IMR-90 (cell line): ENCODE results near the gene PTPRN2. TPM values are rescaled to one million over a fixed set of nuclear protein-coding genes. Genes with fewer than 3 reads are reported as not detected.

Experiments
- ATAC-seq: fragments of 200-7000 bp; cut with Tn5 transposase; 2 replicates; pipeline ENCODE4 v1.9.1; 2020; ENCODE audit warnings: low read depth, mild to moderate bottlenecking, moderate library complexity
- BruUV-seq: library from RNA; stranded (reverse); fragments of 400-500 nt; replicated peaks from 2 replicates; lab custom pipeline; 2021; lab: Mats Ljungman, UMichigan
- CTCF ChIA-PET: fragments of 300-600 bp; formaldehyde crosslinking; extraction: SDS; loops from one replicate; lab custom pipeline; 2021; ENCODE audit warnings: antibody characterized with exemption; lab: Yijun Ruan, JAX
- POLR2A ChIA-PET: fragments of 300-600 bp; sonication (Branson Sonifier 250); formaldehyde crosslinking; loops from one replicate; lab custom pipeline; 2022; ENCODE audit warnings: antibody characterized with exemption; ENCODE audit not compliant: unreplicated experiment; lab: Charles Lee
- DNase-seq: peaks from one replicate; pipeline ENCODE4 v3.0.0; 2013
- H2AFZ ChIP-seq: replicated peaks from 2 replicates; pipeline ENCODE3; 2013; ENCODE audit warnings: low read length, mild to moderate bottlenecking; ENCODE audit not compliant: poor library complexity
- H2AK5ac ChIP-seq: 2 replicates; pipeline ENCODE4 v1.6.1; 2013; ENCODE audit warnings: low read depth, low read length, inconsistent platforms
- H2AK9ac ChIP-seq: replicated peaks from 2 replicates; pipeline ENCODE3; 2013; ENCODE audit warnings: mild to moderate bottlenecking, low read depth, low read length, moderate library complexity; ENCODE audit not compliant: poor library complexity
- H2BK120ac ChIP-seq: 2 replicates; pipeline ENCODE4 v1.6.1; 2013; ENCODE audit warnings: low read depth, low read length, inconsistent platforms
- H2BK15ac ChIP-seq: 3 replicates; pipeline ENCODE4 v1.6.1; 2013; ENCODE audit warnings: low read depth, low read length, inconsistent platforms
- H2BK20ac ChIP-seq: 2 replicates; pipeline ENCODE4 v1.6.1; 2013; ENCODE audit warnings: low read depth, mild to moderate bottlenecking, inconsistent platforms, low read length, moderate library complexity
- H2BK5ac ChIP-seq: 2 replicates; pipeline ENCODE4 v1.6.1; 2013; ENCODE audit warnings: mild to moderate bottlenecking, low read depth, low read length, inconsistent platforms; ENCODE audit not compliant: poor library complexity, severe bottlenecking
- H3K14ac ChIP-seq: replicated peaks from 2 replicates; pipeline ENCODE4 v1.6.1; 2013; ENCODE audit warnings: low read depth, low read length, inconsistent platforms
- H3K18ac ChIP-seq: 2 replicates; pipeline ENCODE4 v1.6.1; 2013; ENCODE audit warnings: low read depth, low read length, control low read depth
- H3K23ac ChIP-seq: 2 replicates; pipeline ENCODE4 v1.6.1; 2013; ENCODE audit warnings: low read depth, low read length, inconsistent platforms
- H3K27ac ChIP-seq: 2 replicates; pipeline ENCODE4 v1.5.1; 2013; ENCODE audit warnings: mild to moderate bottlenecking, control low read depth, low read length; ENCODE audit not compliant: insufficient read depth
- H3K27me3 ChIP-seq: 2 replicates; pipeline ENCODE4 v1.6.1; 2013; ENCODE audit warnings: low read length; ENCODE audit not compliant: control insufficient read depth, insufficient read depth
- H3K36me3 ChIP-seq: 2 replicates; pipeline ENCODE4 v1.6.1; 2013; ENCODE audit warnings: low read length, mixed read lengths; ENCODE audit not compliant: control insufficient read depth, insufficient read depth
- H3K4ac ChIP-seq: 2 replicates; pipeline ENCODE4 v1.6.1; 2013; ENCODE audit warnings: low read depth, low read length, inconsistent platforms
- H3K4me1 ChIP-seq: 2 replicates; pipeline ENCODE4 v1.6.1; 2013; ENCODE audit warnings: low read length, mixed read lengths; ENCODE audit not compliant: control insufficient read depth, insufficient read depth
- H3K4me2 ChIP-seq: 2 replicates; pipeline ENCODE4 v1.6.1; 2013; ENCODE audit warnings: low read depth, mild to moderate bottlenecking, control low read depth, low read length, moderate library complexity
- H3K4me3 ChIP-seq: 2 replicates; pipeline ENCODE4 v1.5.1; 2013; ENCODE audit warnings: low read depth, mild to moderate bottlenecking, control low read depth, low read length, moderate library complexity; ENCODE audit not compliant: insufficient read depth
- H3K56ac ChIP-seq: 2 replicates; pipeline ENCODE4 v1.6.1; 2013; ENCODE audit warnings: low read length, inconsistent platforms; ENCODE audit not compliant: insufficient read depth; ENCODE audit errors: extremely low read depth
- H3K79me1 ChIP-seq, 2 experiments: 2 replicates each; pipeline ENCODE4 v1.6.1; 2013; ENCODE audit warnings: low read length in 2 of 2, inconsistent platforms in 1 of 2, low read depth in 1 of 2
- H3K9ac ChIP-seq: 2 replicates; pipeline ENCODE4 v1.6.1; 2013; ENCODE audit warnings: low read depth, low read length, control low read depth
- H3K9me1 ChIP-seq: 2 replicates; pipeline ENCODE4 v1.6.1; 2013; ENCODE audit warnings: low read length, inconsistent platforms; ENCODE audit not compliant: insufficient read depth
- H3K9me3 ChIP-seq: 2 replicates; pipeline ENCODE4 v1.6.1; 2013; ENCODE audit warnings: low read length; ENCODE audit not compliant: control insufficient read depth, insufficient read depth
- H4K20me1 ChIP-seq: 2 replicates; pipeline ENCODE4 v1.6.1; 2013; ENCODE audit warnings: low read length, inconsistent platforms; ENCODE audit not compliant: insufficient read depth
- H4K5ac ChIP-seq: 2 replicates; pipeline ENCODE4 v1.6.1; 2013; ENCODE audit warnings: mild to moderate bottlenecking, low read depth, low read length, control low read depth
- H4K8ac ChIP-seq, 2 experiments: 2 replicates each; pipeline ENCODE4 v1.6.1; 2013; ENCODE audit warnings: low read depth in 2 of 2, low read length in 2 of 2, control low read depth in 1 of 2, inconsistent platforms in 1 of 2
- H4K91ac ChIP-seq: 2 replicates; pipeline ENCODE4 v1.6.1; 2013; ENCODE audit warnings: low read depth, low read length, inconsistent platforms; ENCODE audit not compliant: insufficient read depth
- BHLHE40 ChIP-seq: fragments of 150-350 bp; IDR thresholded peaks from 2 replicates; pipeline ENCODE4 v1.6.1; 2016; ENCODE audit warnings: mild to moderate bottlenecking, low read depth, low read length
- CEBPB ChIP-seq: IDR thresholded peaks from 2 replicates; pipeline ENCODE4 v1.6.1; 2012; ENCODE audit warnings: low read depth, low read length, improper control_type of control experiment
- ELK1 ChIP-seq: fragments of 150-350 bp; IDR thresholded peaks from 2 replicates; pipeline ENCODE4 v1.6.1; 2016; ENCODE audit warnings: low read depth, mild to moderate bottlenecking, low read length, moderate library complexity, borderline replicate concordance
- MAFK ChIP-seq: IDR thresholded peaks from 2 replicates; pipeline ENCODE4 v1.6.1; 2012; ENCODE audit warnings: low read depth, low read length, improper control_type of control experiment
- MXI1 ChIP-seq: IDR thresholded peaks from 2 replicates; pipeline ENCODE4 v1.6.1; 2012; ENCODE audit warnings: low read depth, mild to moderate bottlenecking, low read length, moderate library complexity, borderline replicate concordance
- POLR2A ChIP-seq: IDR thresholded peaks from 2 replicates; pipeline ENCODE4 v1.6.1; 2012; ENCODE audit warnings: mild to moderate bottlenecking, low read depth, low read length
- RAD21 ChIP-seq: IDR thresholded peaks from 2 replicates; pipeline ENCODE4 v1.6.1; 2012; ENCODE audit warnings: low read length, improper control_type of control experiment
- RFX5 ChIP-seq: IDR thresholded peaks from 2 replicates; pipeline ENCODE4 v1.8.0; 2012; ENCODE audit warnings: low read depth, mild to moderate bottlenecking, low read length, moderate library complexity
- USF2 ChIP-seq: fragments of 150-350 bp; IDR thresholded peaks from 2 replicates; pipeline ENCODE4 v1.6.1; 2017; ENCODE audit warnings: mild to moderate bottlenecking, antibody characterized with exemption, low read length, low read depth
- WGBS, 2 experiments: methylation state at CpG; one replicate each; pipeline versions ENCODE4 v1.1.5 to v1.1.7; 2013; ENCODE audit warnings: missing lambda C conversion rate in 2 of 2; ENCODE audit not compliant: insufficient read length in 1 of 2; ENCODE audit errors: extremely low coverage in 2 of 2; 5-methylcytosine and 5-hydroxymethylcytosine counted together
- dilution Hi-C: fragments of 300-500 bp; cut with HindIII; formaldehyde crosslinking; loops from one replicate; pipeline ENCODE4 v1.14.3; 2018; ENCODE audit warnings: low sequenced_read_pairs; ENCODE audit not compliant: unreplicated experiment
- in situ Hi-C: fragments of 300-500 bp; cut with MboI; formaldehyde crosslinking; loops from 3 replicates; pipeline ENCODE4 v1.14.3; 2019; ENCODE audit warnings: low sequenced_read_pairs, inconsistent platforms, mixed read lengths
- intact Hi-C: fragments of 100-400 bp; cut with micrococcal nuclease; formaldehyde crosslinking; loops from 2 replicates; pipeline ENCODE4 v1.10.0; 2022
- polyA plus RNA-seq, 3 experiments: library from polyadenylated mRNA; depleted of rRNA; stranded (reverse); fragments of >200 nt; gene quantifications; 2 replicates each; pipeline ENCODE4 v1.2.3, GENCODE V29; 2012; ENCODE audit warnings: low replicate concordance in 1 of 3
- total RNA-seq: library from RNA; depleted of rRNA; stranded (reverse); fragments of >200 nt; gene quantifications from 2 replicates; pipeline ENCODE4 v1.2.3, GENCODE V29; 2012

Gene PTPRN2
- total and polyA plus RNA-seq, 2 of the 4 experiments (the other 2 are of a cell fraction), result 0.03 TPM; not detected in 1

GRCh38 chr7:158591944-158592343, 4.3 kb upstream of the PTPRN2 start:
- POLR2A ChIA-PET, result no interaction called here
- no peak overlapping the region for H3K23ac ChIP-seq
- H3K9me1 ChIP-seq, result no peaks in the 10 kb centered on the region
- no peak overlapping the region for H2AK5ac ChIP-seq
- H3K36me3 ChIP-seq, result no peaks in the 10 kb centered on the region
- TF ChIP-seq BHLHE40, result no peak
- no peak for TF ChIP-seq USF2
- no peak for TF ChIP-seq POLR2A
- TF ChIP-seq MAFK, result no peak
- TF ChIP-seq ELK1, result no peak
- TF ChIP-seq RFX5, result no peak
- no peak for TF ChIP-seq RAD21
- TF ChIP-seq MXI1, result no peak
- TF ChIP-seq CEBPB, result no peak
- no peak overlapping the region for H2BK120ac ChIP-seq
- no peaks in the 10 kb centered on the region for H3K79me1 ChIP-seq
- H3K4me1 ChIP-seq, result no peaks in the 10 kb centered on the region
- peaks cover 2% of the 10 kb centered on the region; the same call in 1 of the 2 replicates for H3K9me3 ChIP-seq
- in situ Hi-C loops (no loop called here), intact Hi-C loops (no loop called here), dilution Hi-C loops (no loop called here)
- no peak overlapping the region for H2BK5ac ChIP-seq
- BruUV-seq, result no TSS peak
- no peak overlapping the region for H3K27ac ChIP-seq
- no peak overlapping the region for H4K8ac ChIP-seq
- H3K4me3 ChIP-seq, result no peak overlapping the region
- H4K5ac ChIP-seq, result no peak overlapping the region
- H4K20me1 ChIP-seq, result no peaks in the 10 kb centered on the region
- H3K4ac ChIP-seq, result no peak overlapping the region
- DNase-seq (no peak), ATAC-seq (no peak)
- peaks cover 16% of the 10 kb centered on the region for H3K27me3 ChIP-seq
- CTCF ChIA-PET, result no interaction called here
- no peak overlapping the region for H3K18ac ChIP-seq
- no peak overlapping the region for H3K14ac ChIP-seq
- H3K4me2 ChIP-seq, result no peak overlapping the region
- WGBS, 2 experiments, result 74% methylated on average over 14 of the region's 15 CpGs; no CpG with 5 or more reads in 1 of the 2 experiments
- no peak overlapping the region for H2BK15ac ChIP-seq
- no peak overlapping the region for H3K56ac ChIP-seq
- H2AFZ ChIP-seq, result no peak overlapping the region
- no peak overlapping the region for H2BK20ac ChIP-seq
- no peak overlapping the region for H2AK9ac ChIP-seq
- no peak overlapping the region for H4K91ac ChIP-seq
- no peak overlapping the region for H3K9ac ChIP-seq
